Adipocyte (in vitro differentiated cells): ENCODE measurements around the gene ATP8A2.
"Not testable (repeated sequence)": the region's sequence is repeated elsewhere in the genome, so short reads cannot be mapped to it uniquely, and the experiment has no call there.

ENCODE experiments used
- DNase-seq: peaks from one replicate; pipeline ENCODE4 v3.0.0-alpha.2; 2015; ENCODE audit warnings: low read depth
- H3K27me3 ChIP-seq: replicated peaks from 2 replicates; pipeline ENCODE4 v1.7.0; 2013; ENCODE audit warnings: mild to moderate bottlenecking, low read length, moderate library complexity; ENCODE audit not compliant: control insufficient read depth, insufficient read depth
- H3K36me3 ChIP-seq: 2 replicates; pipeline ENCODE4 v1.7.0; 2013; ENCODE audit warnings: low read length, mild to moderate bottlenecking, moderate library complexity; ENCODE audit not compliant: control insufficient read depth, insufficient read depth, severe bottlenecking
- H3K4me1 ChIP-seq: 2 replicates; pipeline ENCODE4 v1.7.0; 2013; ENCODE audit warnings: mild to moderate bottlenecking, low read length, moderate library complexity; ENCODE audit not compliant: control insufficient read depth, insufficient read depth
- H3K4me3 ChIP-seq: 2 replicates; pipeline ENCODE4 v1.7.0; 2013; ENCODE audit warnings: mild to moderate bottlenecking, low read length, moderate library complexity
- H3K9ac ChIP-seq: 2 replicates; pipeline ENCODE4 v1.7.0; 2013; ENCODE audit warnings: mild to moderate bottlenecking, low read length, moderate library complexity
- H3K9me3 ChIP-seq: 2 replicates; pipeline ENCODE4 v1.7.0; 2013; ENCODE audit warnings: mild to moderate bottlenecking, low read length, moderate library complexity; ENCODE audit not compliant: control insufficient read depth

The ATP8A2 gene

DNA sequence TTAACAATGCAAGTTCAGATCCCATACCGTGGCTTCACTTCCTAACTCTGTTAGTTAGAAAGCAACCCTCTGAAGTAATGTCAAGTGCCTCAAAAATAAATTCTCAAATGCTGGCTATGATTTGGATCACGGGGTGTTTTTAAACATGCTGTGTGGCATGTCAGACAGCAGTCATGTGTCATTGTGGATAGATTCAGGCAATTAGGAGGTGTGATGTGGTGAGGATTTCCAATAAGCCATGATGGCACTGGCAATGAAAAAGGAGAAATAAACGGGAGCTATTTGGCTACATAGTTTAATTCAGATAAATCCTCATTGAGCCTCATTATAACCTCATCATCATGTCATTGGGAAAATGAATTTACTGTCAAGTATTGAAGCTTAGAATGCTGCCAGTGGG is 130.3 kb downstream of the ATP8A2 start:
- no peak overlapping the region for H3K9ac ChIP-seq
- no peak overlapping the region for H3K4me3 ChIP-seq
- no peak for DNase-seq
- H3K9me3 ChIP-seq, result no peaks in the 10 kb centered on the region
- H3K4me1 ChIP-seq, result no peaks in the 10 kb centered on the region
- no peaks in the 10 kb centered on the region for H3K27me3 ChIP-seq
- H3K36me3 ChIP-seq, result no peaks in the 10 kb centered on the region

DNA sequence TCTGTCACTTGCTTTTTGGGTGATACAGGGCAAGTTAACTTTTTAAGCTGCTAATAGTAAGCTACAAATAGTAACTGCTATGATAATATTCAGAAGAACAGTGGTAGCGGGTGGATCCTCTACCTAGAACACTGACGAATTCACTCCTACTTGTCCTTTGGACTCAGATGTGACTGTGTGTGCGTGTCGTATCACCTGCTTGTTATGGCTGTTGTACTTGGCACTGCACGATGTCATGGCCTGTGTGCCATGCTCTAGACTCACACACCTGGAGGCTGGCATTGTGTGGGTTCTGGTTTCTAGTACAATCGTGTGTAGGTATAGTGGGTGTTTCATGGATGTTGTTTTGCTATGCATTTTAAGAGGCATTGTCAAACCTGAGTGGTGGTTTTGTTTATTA is 130.8 kb downstream of the ATP8A2 start:
- H3K9ac ChIP-seq, result no peak overlapping the region
- no peaks in the 10 kb centered on the region for H3K36me3 ChIP-seq
- H3K9me3 ChIP-seq, result no peaks in the 10 kb centered on the region
- H3K4me3 ChIP-seq, result no peak overlapping the region
- H3K4me1 ChIP-seq, result no peaks in the 10 kb centered on the region
- H3K27me3 ChIP-seq, result no peaks in the 10 kb centered on the region
- no peak for DNase-seq

DNA sequence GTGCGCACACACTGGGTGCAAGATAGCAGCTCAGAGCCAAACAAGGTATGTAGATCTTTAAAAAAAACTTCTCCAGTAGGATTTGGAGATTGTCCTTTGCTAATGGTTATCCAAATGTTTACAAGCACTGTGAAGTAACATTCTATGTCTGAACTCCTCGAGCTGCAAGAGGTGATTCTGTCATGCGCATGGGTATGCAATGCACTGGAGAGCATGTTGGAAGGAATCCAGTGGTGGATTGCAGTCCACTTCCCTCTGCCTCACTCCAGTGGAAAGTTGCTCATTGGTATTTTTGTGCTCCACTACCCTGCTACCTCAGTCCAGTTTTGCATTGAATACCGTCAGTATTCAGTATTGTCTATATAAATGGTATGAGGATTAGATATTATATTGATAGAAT is 132.1 kb downstream of the ATP8A2 start:
- Histone ChIP-seq H3K9ac (no peak overlapping the region), H3K36me3 (no peaks in the 10 kb centered on the region), H3K4me3 (no peak overlapping the region), H3K9me3 (no peaks in the 10 kb centered on the region), H3K27me3 (no peaks in the 10 kb centered on the region), H3K4me1 (no peaks in the 10 kb centered on the region)
- no peak for DNase-seq

DNA sequence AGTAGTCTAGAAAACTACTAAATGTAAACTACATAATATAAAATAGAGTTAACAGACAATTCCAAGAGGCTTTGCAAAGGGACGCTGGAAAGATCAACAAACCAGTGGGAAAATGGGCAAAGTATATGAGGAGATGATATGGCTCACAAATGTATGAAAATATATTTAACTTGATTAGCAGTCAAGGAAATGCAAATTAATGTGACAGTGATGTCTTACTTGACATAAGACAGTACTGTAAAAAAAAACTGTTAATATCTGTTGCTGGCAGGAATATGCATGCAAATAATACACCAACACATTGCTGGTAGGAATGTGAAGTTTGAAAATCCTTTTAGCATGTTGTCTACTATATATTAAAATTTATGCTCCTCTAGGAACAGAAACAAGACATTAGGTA is 136.1 kb downstream of the ATP8A2 start:
- H3K9ac ChIP-seq, result no peak overlapping the region
- H3K4me1 ChIP-seq, result no peaks in the 10 kb centered on the region

DNA sequence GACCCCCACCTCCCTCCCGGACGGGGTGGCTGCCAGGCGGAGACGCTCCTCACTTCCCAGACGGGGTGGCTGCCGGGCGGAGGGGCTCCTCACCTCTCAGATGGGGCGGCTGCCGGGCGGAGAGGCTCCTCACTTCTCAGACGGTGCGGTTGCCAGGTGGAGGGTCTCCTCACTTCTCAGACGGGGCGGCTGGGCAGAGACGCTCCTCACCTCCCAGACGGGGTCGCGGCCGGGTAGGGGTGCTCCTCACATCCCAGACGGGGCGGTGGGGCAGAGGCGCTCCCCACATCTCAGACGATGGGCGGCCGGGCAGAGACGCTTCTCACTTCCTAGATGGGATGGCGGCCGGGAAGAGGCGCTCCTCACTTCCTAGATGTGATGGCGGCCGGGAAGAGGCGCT is 141.3 kb downstream of the ATP8A2 start:
- not testable (repeated sequence) for H3K36me3 ChIP-seq, H3K9me3 ChIP-seq, H3K4me1 ChIP-seq, DNase-seq, H3K9ac ChIP-seq, H3K4me3 ChIP-seq, H3K27me3 ChIP-seq

More for the DNA sequence above, 136.1 kb downstream of the ATP8A2 start:
- H3K9me3 ChIP-seq, result no peaks in the 10 kb centered on the region
- DNase-seq, result no peak
- H3K27me3 ChIP-seq, result peaks cover 2% of the 10 kb centered on the region
- H3K4me3 ChIP-seq, result no peak overlapping the region
- H3K36me3 ChIP-seq, result no peaks in the 10 kb centered on the region

DNA sequence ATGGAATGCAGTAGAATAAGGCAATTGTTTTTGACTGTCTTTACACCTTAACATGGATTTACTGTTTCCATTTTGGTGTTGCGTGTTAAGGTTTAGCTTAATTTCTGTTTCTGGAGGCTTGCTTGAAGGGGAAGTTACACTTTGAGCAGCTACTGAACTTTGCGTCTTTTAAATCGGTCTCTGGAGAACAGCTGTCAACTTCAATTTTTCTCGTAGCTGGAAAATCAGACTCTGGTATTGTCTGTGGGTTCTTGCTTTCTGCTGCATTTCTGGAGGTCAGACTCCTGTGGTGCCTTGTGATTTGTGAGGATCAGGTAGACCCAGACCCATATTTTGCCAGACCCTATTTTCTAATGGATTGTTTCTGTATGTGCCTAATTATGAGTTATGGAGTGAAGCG is 146.7 kb downstream of the ATP8A2 start:
- Histone ChIP-seq H3K9me3 (no peaks in the 10 kb centered on the region), H3K4me3 (no peak overlapping the region), H3K36me3 (no peaks in the 10 kb centered on the region), H3K9ac (no peak overlapping the region), H3K27me3 (no peaks in the 10 kb centered on the region), H3K4me1 (no peaks in the 10 kb centered on the region)
- no peak for DNase-seq

DNA sequence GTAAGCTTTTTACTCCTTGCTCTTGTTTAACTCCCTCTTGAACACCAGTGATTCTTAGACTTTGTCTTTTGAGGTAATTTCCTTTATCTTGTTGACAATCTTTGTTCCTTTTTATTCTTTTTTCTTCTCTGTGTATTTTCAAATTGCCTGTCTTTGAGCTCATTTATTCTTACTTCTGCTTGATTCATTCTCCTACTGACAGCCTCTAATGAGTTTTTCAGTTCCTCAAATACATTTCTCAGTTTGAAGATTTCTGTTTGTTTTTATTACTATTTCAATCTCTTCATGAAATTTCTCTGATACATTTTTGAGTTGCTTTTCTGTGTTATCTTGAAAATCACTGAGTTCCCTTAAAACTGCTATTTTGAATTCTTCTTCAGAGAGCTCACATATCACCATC is 154.1 kb downstream of the ATP8A2 start:
- no peak for DNase-seq
- peaks cover 23% of the 10 kb centered on the region for H3K9me3 ChIP-seq
- H3K4me1 ChIP-seq, result no peaks in the 10 kb centered on the region
- no peaks in the 10 kb centered on the region for H3K36me3 ChIP-seq
- no peaks in the 10 kb centered on the region for H3K27me3 ChIP-seq
- H3K9ac ChIP-seq, result no peak overlapping the region
- H3K4me3 ChIP-seq, result no peak overlapping the region

DNA sequence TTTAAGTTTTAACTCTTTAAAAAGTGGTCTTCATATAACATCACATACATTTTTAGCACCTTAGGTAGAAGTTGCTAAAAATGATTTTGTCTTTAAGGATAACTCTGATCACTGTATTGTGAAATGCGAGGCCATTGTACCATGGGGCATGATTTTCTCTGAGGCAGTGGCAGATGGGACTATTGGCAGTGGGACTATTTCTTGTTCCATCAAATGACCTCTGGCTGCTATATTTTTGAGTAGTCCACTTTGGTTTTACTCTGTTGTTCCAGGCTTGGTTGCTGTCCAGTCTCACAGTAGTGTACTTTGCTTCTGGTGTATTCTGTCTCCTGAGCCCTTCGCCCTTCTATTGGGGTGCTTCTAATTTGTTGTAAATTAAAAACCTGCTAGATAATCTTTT is 156.5 kb downstream of the ATP8A2 start:
- Histone ChIP-seq H3K9ac (no peak overlapping the region), H3K9me3 (peaks cover 23% of the 10 kb centered on the region)
- DNase-seq, result no peak

DNA sequence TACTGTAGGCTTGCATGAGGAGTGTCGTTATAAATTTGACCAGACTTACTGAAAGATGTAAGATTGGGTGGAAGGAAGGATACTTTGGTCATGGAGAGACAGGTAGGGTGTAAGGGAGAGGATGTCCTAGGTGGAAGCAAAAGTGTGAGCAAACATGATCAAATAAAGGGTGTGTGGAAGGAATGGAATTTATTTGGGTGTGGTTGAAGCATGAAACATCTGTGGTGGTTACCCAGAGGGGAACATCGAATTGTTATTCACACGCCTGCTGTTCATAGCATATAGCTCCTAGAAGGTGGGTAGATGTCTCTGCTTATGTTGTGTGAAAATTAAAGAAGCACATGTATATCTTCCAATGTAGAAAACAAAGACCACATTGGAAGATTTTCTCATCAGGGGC is 157.7 kb downstream of the ATP8A2 start:
- H3K36me3 ChIP-seq, result no peaks in the 10 kb centered on the region
- H3K27me3 ChIP-seq, result no peaks in the 10 kb centered on the region
- peaks cover 20% of the 10 kb centered on the region for H3K9me3 ChIP-seq
- DNase-seq, result no peak
- H3K9ac ChIP-seq, result no peak overlapping the region
- H3K4me1 ChIP-seq, result no peaks in the 10 kb centered on the region
- H3K4me3 ChIP-seq, result no peak overlapping the region

More for the DNA sequence above, 156.5 kb downstream of the ATP8A2 start:
- Histone ChIP-seq H3K4me1 (no peaks in the 10 kb centered on the region), H3K4me3 (no peak overlapping the region), H3K27me3 (no peaks in the 10 kb centered on the region), H3K36me3 (no peaks in the 10 kb centered on the region)

DNA sequence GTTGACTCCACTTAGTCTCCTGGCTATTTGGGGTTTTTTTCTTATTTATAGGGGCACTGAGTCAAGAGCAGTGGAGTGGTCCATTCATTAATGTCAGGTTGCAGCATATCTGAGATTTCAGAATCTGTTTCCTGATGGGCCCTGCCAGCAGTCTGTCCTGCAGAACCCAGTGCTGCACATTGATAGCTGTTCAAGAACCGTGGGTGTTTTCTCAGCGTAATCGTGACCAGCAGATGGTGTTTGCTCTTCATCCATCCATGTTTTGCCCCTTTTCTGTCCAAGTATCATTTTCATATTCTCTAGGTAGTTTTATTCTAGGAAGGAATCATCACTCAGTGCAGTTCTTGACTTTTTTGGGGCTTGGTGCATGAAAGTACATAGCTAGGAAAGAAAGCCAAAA is 166.5 kb downstream of the ATP8A2 start:
- H3K36me3 ChIP-seq, result no peaks in the 10 kb centered on the region
- DNase-seq, result no peak
- no peak overlapping the region for H3K4me3 ChIP-seq
- H3K9me3 ChIP-seq, result no peaks in the 10 kb centered on the region
- H3K27me3 ChIP-seq, result peaks cover 5% of the 10 kb centered on the region
- no peaks in the 10 kb centered on the region for H3K4me1 ChIP-seq
- H3K9ac ChIP-seq, result no peak overlapping the region

DNA sequence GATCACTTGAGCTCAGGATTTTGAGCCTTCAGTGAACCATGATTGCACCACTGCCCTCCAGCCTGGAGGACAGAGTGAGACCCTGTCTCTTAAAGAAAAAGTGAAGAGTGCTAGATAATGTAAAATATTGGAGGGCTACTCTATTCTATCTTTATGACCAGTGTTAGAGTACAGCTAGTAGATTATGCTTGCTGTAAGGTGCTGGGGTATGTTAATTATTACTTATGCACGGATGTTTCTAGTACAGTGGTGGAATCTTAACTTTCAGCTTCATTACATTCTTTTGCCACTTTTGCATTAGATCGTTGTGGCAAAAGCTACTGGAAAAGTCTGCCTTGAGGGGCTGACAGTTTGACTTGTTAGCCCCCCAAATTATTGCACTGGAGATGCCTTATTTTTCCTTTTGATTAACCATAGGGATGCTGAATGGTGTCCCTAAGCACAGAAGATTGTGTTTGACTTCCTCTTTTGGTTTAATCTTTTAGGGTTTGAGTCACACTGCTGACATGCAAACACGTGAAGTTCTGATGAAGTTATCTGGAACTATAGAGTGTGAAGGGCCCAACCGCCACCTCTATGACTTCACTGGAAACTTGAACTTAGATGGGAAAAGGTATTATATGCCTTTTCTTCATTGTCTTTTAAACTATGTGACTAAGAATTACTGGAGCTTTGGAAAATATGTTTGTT is 169.8 kb downstream of the ATP8A2 start:
- H3K4me3 ChIP-seq, result no peak overlapping the region
- peaks cover 5% of the 10 kb centered on the region for H3K27me3 ChIP-seq
- no peak for DNase-seq
- no peak overlapping the region for H3K9ac ChIP-seq
- no peaks in the 10 kb centered on the region for H3K9me3 ChIP-seq
- no peaks in the 10 kb centered on the region for H3K36me3 ChIP-seq
- no peaks in the 10 kb centered on the region for H3K4me1 ChIP-seq

DNA sequence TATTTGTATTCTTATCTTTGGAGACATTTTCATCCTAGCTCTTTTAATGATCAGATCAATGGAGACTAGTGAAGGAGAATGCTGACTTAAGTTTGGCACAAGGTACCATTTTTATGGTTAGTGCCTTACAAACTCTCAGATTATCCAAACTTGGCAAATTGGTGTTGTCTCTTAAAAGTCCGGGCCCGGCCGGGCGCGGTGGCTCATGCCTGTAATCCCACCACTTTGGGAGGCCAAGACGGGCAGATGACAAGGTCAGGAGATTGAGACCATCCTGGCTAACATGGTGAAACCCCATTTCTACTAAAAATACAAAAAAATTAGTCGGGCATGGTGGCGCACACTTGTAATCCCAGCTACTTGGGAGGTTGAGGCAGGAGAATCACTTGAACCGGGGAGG is 177.2 kb downstream of the ATP8A2 start:
- not testable (repeated sequence) for H3K36me3 ChIP-seq, H3K27me3 ChIP-seq, H3K4me1 ChIP-seq, DNase-seq, H3K9me3 ChIP-seq, H3K4me3 ChIP-seq, H3K9ac ChIP-seq
